Activated T-helper 17 cell treated with anti-CD3 and anti-CD28 coated beads, Interleukin-2, amount 50 U/mL, for 72 hours (primary cell): ENCODE measurements around the gene MAP2K7. TPM values are rescaled to one million over a fixed set of nuclear protein-coding genes. Genes with fewer than 3 reads are reported as not detected.
"Not testable (repeated sequence)": the region's sequence is repeated elsewhere in the genome, so short reads cannot be mapped to it uniquely, and the experiment has no call there.

ENCODE experiments used
- ATAC-seq: fragments of 150-1000 bp; cut with Tn5 transposase; replicated peaks from 2 replicates; pipeline ENCODE4 v1.10.0; 2021; ENCODE audit warnings: mild to moderate bottlenecking, moderate library complexity
- H3K27ac Mint-ChIP-seq: one replicate; pipeline ENCODE4 v1.8.0; 2022; ENCODE audit warnings: mixed read lengths
- H3K27me3 Mint-ChIP-seq: one replicate; pipeline ENCODE4 v1.8.0; 2022; ENCODE audit warnings: mixed read lengths
- H3K36me3 Mint-ChIP-seq: one replicate; pipeline ENCODE4 v1.8.0; 2022; ENCODE audit warnings: low read depth, mild to moderate bottlenecking, mixed read lengths
- H3K4me1 Mint-ChIP-seq: one replicate; pipeline ENCODE4 v1.8.0; 2022; ENCODE audit warnings: mixed read lengths
- H3K4me3 Mint-ChIP-seq: one replicate; pipeline ENCODE4 v1.8.0; 2022; ENCODE audit warnings: mild to moderate bottlenecking, mixed read lengths
- H3K9me3 Mint-ChIP-seq: one replicate; pipeline ENCODE4 v1.8.0; 2022; ENCODE audit warnings: mixed read lengths
- total RNA-seq, 2 donors: library from RNA; stranded (reverse); gene quantifications; one replicate each; pipeline ENCODE4 v1.2.3, GENCODE V29; 2022

The MAP2K7 gene
- total RNA-seq, 2 donors from 2014 or later, result 39.0 to 46.3 TPM

GRCh38 chr19:7887408-7888144, 16.1 kb upstream of the MAP2K7 start:
- Mint-ChIP-seq H3K27me3 (no peaks in the 10 kb centered on the region), H3K27ac (no peak overlapping the region), H3K4me3 (no peak overlapping the region), H3K9me3 (no peaks in the 10 kb centered on the region), H3K4me1 (no peaks in the 10 kb centered on the region), H3K36me3 (no peaks in the 10 kb centered on the region)
- no peak for ATAC-seq

GRCh38 chr19:7888145-7888825, 15.4 kb upstream of the MAP2K7 start, which contains the start of gene LRRC8E:
Gene LRRC8E (plus strand): TSS chr19:7888510. CDS start chr19:7895604, 7,094 bp downstream.
- H3K36me3 Mint-ChIP-seq, result no peaks in the 10 kb centered on the region
- no peaks in the 10 kb centered on the region for H3K9me3 Mint-ChIP-seq
- H3K4me1 Mint-ChIP-seq, result no peaks in the 10 kb centered on the region
- ATAC-seq, result peak; percentile 81
- H3K27ac Mint-ChIP-seq, result no peak within 1 kb of the TSS
- H3K27me3 Mint-ChIP-seq, result no peaks in the 10 kb centered on the region
- H3K4me3 Mint-ChIP-seq, result no peak within 1 kb of the TSS

- no peaks in the 10 kb centered on the region for H3K9me3 Mint-ChIP-seq
- ATAC-seq, result no peak
- no peaks in the 10 kb centered on the region for H3K4me1 Mint-ChIP-seq
- H3K27me3 Mint-ChIP-seq, result no peaks in the 10 kb centered on the region
- no peak overlapping the region for H3K4me3 Mint-ChIP-seq
- H3K27ac Mint-ChIP-seq, result no peak overlapping the region
- H3K36me3 Mint-ChIP-seq, result no peaks in the 10 kb centered on the region
Measured at GRCh38 chr19:7888826-7889217, 14.9 kb upstream of the MAP2K7 start.

GRCh38 chr19:7893362-7894101, 10.1 kb upstream of the MAP2K7 start:
- not testable (repeated sequence) for H3K27ac Mint-ChIP-seq, H3K9me3 Mint-ChIP-seq, H3K4me3 Mint-ChIP-seq, ATAC-seq, H3K27me3 Mint-ChIP-seq, H3K4me1 Mint-ChIP-seq, H3K36me3 Mint-ChIP-seq

- no peak overlapping the region for H3K4me3 Mint-ChIP-seq
- H3K36me3 Mint-ChIP-seq, result no peaks in the 10 kb centered on the region
- H3K27me3 Mint-ChIP-seq, result no peaks in the 10 kb centered on the region
- no peaks in the 10 kb centered on the region for H3K4me1 Mint-ChIP-seq
- H3K27ac Mint-ChIP-seq, result peak overlapping the region; percentile 15
- H3K9me3 Mint-ChIP-seq, result no peaks in the 10 kb centered on the region
- no peak for ATAC-seq
Measured at GRCh38 chr19:7894612-7895309, 8.9 kb upstream of the MAP2K7 start.

- no peaks in the 10 kb centered on the region for H3K36me3 Mint-ChIP-seq
- no peaks in the 10 kb centered on the region for H3K4me1 Mint-ChIP-seq
- ATAC-seq, result no peak
- no peak overlapping the region for H3K27ac Mint-ChIP-seq
- no peaks in the 10 kb centered on the region for H3K27me3 Mint-ChIP-seq
- no peaks in the 10 kb centered on the region for H3K9me3 Mint-ChIP-seq
- no peak overlapping the region for H3K4me3 Mint-ChIP-seq
Measured at GRCh38 chr19:7895565-7895964, 8.1 kb upstream of the MAP2K7 start.

GRCh38 chr19:7897292-7897691, 6.4 kb upstream of the MAP2K7 start:
- H3K4me1 Mint-ChIP-seq, result no peaks in the 10 kb centered on the region
- no peak overlapping the region for H3K27ac Mint-ChIP-seq
- no peaks in the 10 kb centered on the region for H3K9me3 Mint-ChIP-seq
- H3K36me3 Mint-ChIP-seq, result no peaks in the 10 kb centered on the region
- ATAC-seq, result no peak
- H3K27me3 Mint-ChIP-seq, result no peaks in the 10 kb centered on the region
- H3K4me3 Mint-ChIP-seq, result no peak overlapping the region

- Mint-ChIP-seq H3K4me3 (no peak overlapping the region), H3K4me1 (no peaks in the 10 kb centered on the region), H3K36me3 (peaks cover 9% of the 10 kb centered on the region), H3K9me3 (no peaks in the 10 kb centered on the region), H3K27ac (no peak overlapping the region), H3K27me3 (no peaks in the 10 kb centered on the region)
- no peak for ATAC-seq
Measured at GRCh38 chr19:7898967-7899366, 4.7 kb upstream of the MAP2K7 start.

- no peaks in the 10 kb centered on the region for H3K9me3 Mint-ChIP-seq
- H3K36me3 Mint-ChIP-seq, result peaks cover 17% of the 10 kb centered on the region
- ATAC-seq, result no peak
- H3K4me3 Mint-ChIP-seq, result no peak overlapping the region
- no peaks in the 10 kb centered on the region for H3K27me3 Mint-ChIP-seq
- H3K27ac Mint-ChIP-seq, result no peak overlapping the region
- H3K4me1 Mint-ChIP-seq, result peaks cover 4% of the 10 kb centered on the region
Measured at GRCh38 chr19:7899751-7900378, 3.8 kb upstream of the MAP2K7 start.

GRCh38 chr19:7900401-7900870, 3.2 kb upstream of the MAP2K7 start:
- H3K9me3 Mint-ChIP-seq, result no peaks in the 10 kb centered on the region
- H3K27me3 Mint-ChIP-seq, result no peaks in the 10 kb centered on the region
- H3K27ac Mint-ChIP-seq, result no peak overlapping the region
- no peak for ATAC-seq
- H3K4me1 Mint-ChIP-seq, result peaks cover 7% of the 10 kb centered on the region
- no peak overlapping the region for H3K4me3 Mint-ChIP-seq
- H3K36me3 Mint-ChIP-seq, result peaks cover 23% of the 10 kb centered on the region

- Mint-ChIP-seq H3K4me1 (peaks cover 7% of the 10 kb centered on the region), H3K27me3 (no peaks in the 10 kb centered on the region), H3K9me3 (no peaks in the 10 kb centered on the region), H3K27ac (no peak overlapping the region), H3K4me3 (no peak overlapping the region), H3K36me3 (peaks cover 28% of the 10 kb centered on the region)
- ATAC-seq, result no peak
Measured at GRCh38 chr19:7900931-7901330, 2.7 kb upstream of the MAP2K7 start.

- Mint-ChIP-seq H3K27ac (no peak overlapping the region), H3K4me1 (peaks cover 7% of the 10 kb centered on the region), H3K36me3 (peaks cover 32% of the 10 kb centered on the region), H3K27me3 (no peaks in the 10 kb centered on the region), H3K4me3 (no peak overlapping the region), H3K9me3 (no peaks in the 10 kb centered on the region)
- no peak for ATAC-seq
Measured at GRCh38 chr19:7901337-7901736, 2.3 kb upstream of the MAP2K7 start.

GRCh38 chr19:7902796-7903243, 857 bp upstream of the MAP2K7 start:
- no peaks in the 10 kb centered on the region for H3K27me3 Mint-ChIP-seq

More at GRCh38 chr19:7902796-7903243, 857 bp upstream of the MAP2K7 start:
- H3K9me3 Mint-ChIP-seq, result no peaks in the 10 kb centered on the region
- no peak for ATAC-seq
- H3K27ac Mint-ChIP-seq, result peak overlapping the region; percentile 88
- H3K36me3 Mint-ChIP-seq, result peaks cover 32% of the 10 kb centered on the region
- H3K4me1 Mint-ChIP-seq, result peaks cover 7% of the 10 kb centered on the region
- H3K4me3 Mint-ChIP-seq, result peak overlapping the region; percentile 95
